HepG2 (cell line): ENCODE data around the gene TNFSF8. TPM values are rescaled to one million over a fixed set of nuclear protein-coding genes. Genes with fewer than 3 reads are reported as not detected.

Experiments used
- CBX1 ChIP-seq: IDR thresholded peaks from one replicate; pipeline ENCODE4 v1.6.1; 2016; ENCODE audit warnings: antibody characterized with exemption, low read depth
- ETV5 ChIP-seq: IDR thresholded peaks from 2 replicates; pipeline ENCODE4 v1.6.1; 2018; ENCODE audit warnings: missing biosample characterization, missing genetic modification reagents, inconsistent platforms, borderline replicate concordance
- GPN1 ChIP-seq: sonication (generic); formaldehyde crosslinking; IDR thresholded peaks from 2 replicates; pipeline ENCODE4 v1.5.1; 2020; ENCODE audit warnings: missing genetic modification reagents, borderline replicate concordance
- NR2C2 ChIP-seq: sonication (generic); formaldehyde crosslinking; IDR thresholded peaks from 2 replicates; pipeline ENCODE4 v1.4.0; 2020; ENCODE audit warnings: missing genetic modification reagents, mild to moderate bottlenecking, moderate library complexity, borderline replicate concordance
- PHB2 ChIP-seq: fragments of 450-650 bp; IDR thresholded peaks from 2 replicates; pipeline ENCODE4 v1.6.1; 2018; ENCODE audit not compliant: partially characterized antibody
- RARA ChIP-seq: IDR thresholded peaks from 2 replicates; pipeline ENCODE4 v1.6.1; 2016; ENCODE audit warnings: missing genetic modification reagents, missing compliant biosample characterization
- RXRB ChIP-seq: IDR thresholded peaks from 2 replicates; pipeline ENCODE4 v1.6.1; 2016; ENCODE audit warnings: borderline replicate concordance, missing genetic modification reagents, missing compliant biosample characterization
- SKI ChIP-seq: fragments of 450-650 bp; IDR thresholded peaks from one replicate; pipeline ENCODE4 v1.6.1; 2018; ENCODE audit warnings: mild to moderate bottlenecking; ENCODE audit not compliant: partially characterized antibody
- SPEN ChIP-seq: sonication (generic); formaldehyde crosslinking; IDR thresholded peaks from 2 replicates; pipeline ENCODE4 v1.5.1; 2020; ENCODE audit warnings: low read depth, mild to moderate bottlenecking, missing genetic modification reagents
- SRSF1 ChIP-seq: fragments of 200-400 bp; formaldehyde crosslinking; optimal IDR thresholded peaks from 2 replicates; pipeline ENCODE3; 2017; ENCODE audit warnings: mild to moderate bottlenecking, low read depth, low read length, moderate library complexity
- THAP9 ChIP-seq: sonication (generic); formaldehyde crosslinking; IDR thresholded peaks from 2 replicates; pipeline ENCODE4; 2020; ENCODE audit warnings: missing genetic modification reagents, mild to moderate bottlenecking, borderline replicate concordance
- U2AF2 ChIP-seq: fragments of 200-400 bp; formaldehyde crosslinking; IDR thresholded peaks from 2 replicates; pipeline ENCODE4 v1.6.1; 2017; ENCODE audit warnings: low read depth, mild to moderate bottlenecking, low read length
- YEATS2 ChIP-seq: sonication (generic); formaldehyde crosslinking; IDR thresholded peaks from 2 replicates; pipeline ENCODE4 v1.4.0; 2020; ENCODE audit warnings: missing genetic modification reagents, borderline replicate concordance
- ZNF160 ChIP-seq: sonication (generic); formaldehyde crosslinking; IDR thresholded peaks from 2 replicates; pipeline ENCODE4 v1.8.0; 2022; ENCODE audit warnings: mild to moderate bottlenecking, inconsistent platforms, missing genetic modification reagents
- ZNF382 ChIP-seq: sonication (generic); formaldehyde crosslinking; IDR thresholded peaks from 2 replicates; pipeline ENCODE4 v1.5.0; 2020; ENCODE audit warnings: missing genetic modification reagents, mild to moderate bottlenecking, borderline replicate concordance
- ZNF501 ChIP-seq: sonication (generic); formaldehyde crosslinking; IDR thresholded peaks from 2 replicates; pipeline ENCODE4 v1.5.1; 2020; ENCODE audit warnings: mild to moderate bottlenecking, moderate library complexity, missing genetic modification reagents
- polyA plus RNA-seq, 8 experiments: library from polyadenylated mRNA; depleted of rRNA in 3 of 8; stranded (reverse) in 7 of 8; unstranded in 1 of 8; fragments of >200 nt; fragmentation: Illumina TruSeq in 4 of 8; extraction: Trizol in 4 of 8; gene quantifications; 2 replicates each; pipeline versions ENCODE4 v1.2.1 to v1.2.3, GENCODE V29; 2011 to 2016; ENCODE audit warnings: low read depth in 4 of 8, missing spikeins in 1 of 8, mixed read lengths in 1 of 8; ENCODE audit not compliant: insufficient read depth in 1 of 8
- total RNA-seq, 5 experiments: library from RNA; depleted of rRNA; stranded (reverse); fragments of >200 nt; fragmentation: Illumina TruSeq; extraction: Trizol; gene quantifications; 2 replicates each; pipeline ENCODE4 v1.2.3, GENCODE V29; 2016; ENCODE audit warnings: low read depth in 1 of 5
- TF ChIP-seq, protein P1 (sequence below): IDR thresholded peaks from 2 replicates; pipeline ENCODE4 v1.6.1; 2016
- TF ChIP-seq, protein P2 (sequence below): sonication (generic); formaldehyde crosslinking; IDR thresholded peaks from 2 replicates; pipeline ENCODE4 v1.4.0; 2020; ENCODE audit warnings: mild to moderate bottlenecking, missing genetic modification reagents, borderline replicate concordance
- TF ChIP-seq, protein P3 (sequence below): sonication (generic); formaldehyde crosslinking; IDR thresholded peaks from 2 replicates; pipeline ENCODE4 v1.4.0; 2020; ENCODE audit warnings: missing genetic modification reagents

Gene TNFSF8
- total and polyA plus RNA-seq, 2 of the 13 experiments (the other 11 are each of a cell fraction or from before 2014, with no cell fraction given) = not detected

- TF ChIP-seq CBX1 = no peak
- TF ChIP-seq SKI = no peak
- no peak for TF ChIP-seq U2AF2
- TF ChIP-seq ZNF382 = no peak
- TF ChIP-seq ETV5 (CRISPR knock-in tag) = peak; percentile 85
- no peak for TF ChIP-seq ZNF501 (CRISPR knock-in tag)
- TF ChIP-seq, protein P1, sequence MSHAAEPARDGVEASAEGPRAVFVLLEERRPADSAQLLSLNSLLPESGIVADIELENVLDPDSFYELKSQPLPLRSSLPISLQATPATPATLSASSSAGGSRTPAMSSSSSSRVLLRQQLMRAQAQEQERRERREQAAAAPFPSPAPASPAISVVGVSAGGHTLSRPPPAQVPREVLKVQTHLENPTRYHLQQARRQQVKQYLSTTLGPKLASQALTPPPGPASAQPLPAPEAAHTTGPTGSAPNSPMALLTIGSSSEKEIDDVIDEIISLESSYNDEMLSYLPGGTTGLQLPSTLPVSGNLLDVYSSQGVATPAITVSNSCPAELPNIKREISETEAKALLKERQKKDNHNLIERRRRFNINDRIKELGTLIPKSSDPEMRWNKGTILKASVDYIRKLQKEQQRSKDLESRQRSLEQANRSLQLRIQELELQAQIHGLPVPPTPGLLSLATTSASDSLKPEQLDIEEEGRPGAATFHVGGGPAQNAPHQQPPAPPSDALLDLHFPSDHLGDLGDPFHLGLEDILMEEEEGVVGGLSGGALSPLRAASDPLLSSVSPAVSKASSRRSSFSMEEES (CRISPR knock-in tag) = 0 out of 2 replicates have a peak, but pooled peaks have one; percentile 31
- TF ChIP-seq, protein P2, sequence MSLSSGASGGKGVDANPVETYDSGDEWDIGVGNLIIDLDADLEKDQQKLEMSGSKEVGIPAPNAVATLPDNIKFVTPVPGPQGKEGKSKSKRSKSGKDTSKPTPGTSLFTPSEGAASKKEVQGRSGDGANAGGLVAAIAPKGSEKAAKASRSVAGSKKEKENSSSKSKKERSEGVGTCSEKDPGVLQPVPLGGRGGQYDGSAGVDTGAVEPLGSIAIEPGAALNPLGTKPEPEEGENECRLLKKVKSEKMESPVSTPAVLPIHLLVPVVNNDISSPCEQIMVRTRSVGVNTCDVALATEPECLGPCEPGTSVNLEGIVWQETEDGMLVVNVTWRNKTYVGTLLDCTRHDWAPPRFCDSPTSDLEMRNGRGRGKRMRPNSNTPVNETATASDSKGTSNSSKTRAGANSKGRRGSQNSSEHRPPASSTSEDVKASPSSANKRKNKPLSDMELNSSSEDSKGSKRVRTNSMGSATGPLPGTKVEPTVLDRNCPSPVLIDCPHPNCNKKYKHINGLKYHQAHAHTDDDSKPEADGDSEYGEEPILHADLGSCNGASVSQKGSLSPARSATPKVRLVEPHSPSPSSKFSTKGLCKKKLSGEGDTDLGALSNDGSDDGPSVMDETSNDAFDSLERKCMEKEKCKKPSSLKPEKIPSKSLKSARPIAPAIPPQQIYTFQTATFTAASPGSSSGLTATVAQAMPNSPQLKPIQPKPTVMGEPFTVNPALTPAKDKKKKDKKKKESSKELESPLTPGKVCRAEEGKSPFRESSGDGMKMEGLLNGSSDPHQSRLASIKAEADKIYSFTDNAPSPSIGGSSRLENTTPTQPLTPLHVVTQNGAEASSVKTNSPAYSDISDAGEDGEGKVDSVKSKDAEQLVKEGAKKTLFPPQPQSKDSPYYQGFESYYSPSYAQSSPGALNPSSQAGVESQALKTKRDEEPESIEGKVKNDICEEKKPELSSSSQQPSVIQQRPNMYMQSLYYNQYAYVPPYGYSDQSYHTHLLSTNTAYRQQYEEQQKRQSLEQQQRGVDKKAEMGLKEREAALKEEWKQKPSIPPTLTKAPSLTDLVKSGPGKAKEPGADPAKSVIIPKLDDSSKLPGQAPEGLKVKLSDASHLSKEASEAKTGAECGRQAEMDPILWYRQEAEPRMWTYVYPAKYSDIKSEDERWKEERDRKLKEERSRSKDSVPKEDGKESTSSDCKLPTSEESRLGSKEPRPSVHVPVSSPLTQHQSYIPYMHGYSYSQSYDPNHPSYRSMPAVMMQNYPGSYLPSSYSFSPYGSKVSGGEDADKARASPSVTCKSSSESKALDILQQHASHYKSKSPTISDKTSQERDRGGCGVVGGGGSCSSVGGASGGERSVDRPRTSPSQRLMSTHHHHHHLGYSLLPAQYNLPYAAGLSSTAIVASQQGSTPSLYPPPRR (CRISPR knock-in tag) = no peak
- TF ChIP-seq NR2C2 (CRISPR knock-in tag) = no peak
- TF ChIP-seq SPEN = no peak
- TF ChIP-seq THAP9 (CRISPR knock-in tag) = no peak
- no peak for TF ChIP-seq PHB2
- TF ChIP-seq, protein P3, sequence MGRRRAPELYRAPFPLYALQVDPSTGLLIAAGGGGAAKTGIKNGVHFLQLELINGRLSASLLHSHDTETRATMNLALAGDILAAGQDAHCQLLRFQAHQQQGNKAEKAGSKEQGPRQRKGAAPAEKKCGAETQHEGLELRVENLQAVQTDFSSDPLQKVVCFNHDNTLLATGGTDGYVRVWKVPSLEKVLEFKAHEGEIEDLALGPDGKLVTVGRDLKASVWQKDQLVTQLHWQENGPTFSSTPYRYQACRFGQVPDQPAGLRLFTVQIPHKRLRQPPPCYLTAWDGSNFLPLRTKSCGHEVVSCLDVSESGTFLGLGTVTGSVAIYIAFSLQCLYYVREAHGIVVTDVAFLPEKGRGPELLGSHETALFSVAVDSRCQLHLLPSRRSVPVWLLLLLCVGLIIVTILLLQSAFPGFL (CRISPR knock-in tag) = no peak
- peak; percentile 14; the same call in 1 of the 2 replicates for TF ChIP-seq RXRB
- no peak for TF ChIP-seq YEATS2 (CRISPR knock-in tag)
- TF ChIP-seq SRSF1 = no peak
- TF ChIP-seq GPN1 (CRISPR knock-in tag) = no peak
- no peak for TF ChIP-seq ZNF160 (CRISPR knock-in tag)
- peak; percentile 67; the same call in 1 of the 2 replicates for TF ChIP-seq RARA (CRISPR knock-in tag)
Observed at GRCh38 chr9:114884787-114885452, 45.5 kb downstream of the TNFSF8 start (continued).
